Progenitor cell of endocrine pancreas (in vitro differentiated cells): ENCODE results near the gene PHF23. TPM values are rescaled to one million over a fixed set of nuclear protein-coding genes. Genes with fewer than 3 reads are reported as not detected.

Experiments
- DNase-seq: peaks from one replicate; pipeline ENCODE4 v3.0.0; 2021; ENCODE audit warnings: low spot score; ENCODE audit not compliant: unreplicated experiment
- H3K27ac Mint-ChIP-seq: 2 replicates; pipeline ENCODE4 v1.8.0; 2021; ENCODE audit warnings: mild to moderate bottlenecking, moderate library complexity, mixed read lengths
- H3K27me3 Mint-ChIP-seq: 2 replicates; pipeline ENCODE4 v1.8.0; 2021; ENCODE audit warnings: mixed read lengths
- H3K36me3 Mint-ChIP-seq: 2 replicates; pipeline ENCODE4 v1.8.0; 2022; ENCODE audit warnings: mixed read lengths; ENCODE audit not compliant: insufficient read depth
- H3K4me1 Mint-ChIP-seq: 2 replicates; pipeline ENCODE4 v1.8.0; 2021; ENCODE audit warnings: low read depth, mixed read lengths
- H3K4me3 Mint-ChIP-seq: 2 replicates; pipeline ENCODE4 v1.8.0; 2021; ENCODE audit warnings: low read depth, mild to moderate bottlenecking, moderate library complexity, mixed read lengths
- H3K9me3 Mint-ChIP-seq: 2 replicates; pipeline ENCODE4 v1.8.0; 2021; ENCODE audit warnings: low read depth, mixed read lengths
- total RNA-seq: library from RNA; stranded (reverse); gene quantifications from 2 replicates; pipeline ENCODE4 v1.2.1, GENCODE V29; 2021
- TF ChIP-seq, protein P1 (sequence below): fragments of 200-600 bp; sonication (generic); IDR thresholded peaks from one replicate; pipeline ENCODE4 v1.5.0; 2021; ENCODE audit warnings: antibody characterized with exemption, mild to moderate bottlenecking; ENCODE audit not compliant: unreplicated experiment

The PHF23 gene
- total RNA-seq, 1 donor from 2014 or later, result 73.7 TPM

DNA sequence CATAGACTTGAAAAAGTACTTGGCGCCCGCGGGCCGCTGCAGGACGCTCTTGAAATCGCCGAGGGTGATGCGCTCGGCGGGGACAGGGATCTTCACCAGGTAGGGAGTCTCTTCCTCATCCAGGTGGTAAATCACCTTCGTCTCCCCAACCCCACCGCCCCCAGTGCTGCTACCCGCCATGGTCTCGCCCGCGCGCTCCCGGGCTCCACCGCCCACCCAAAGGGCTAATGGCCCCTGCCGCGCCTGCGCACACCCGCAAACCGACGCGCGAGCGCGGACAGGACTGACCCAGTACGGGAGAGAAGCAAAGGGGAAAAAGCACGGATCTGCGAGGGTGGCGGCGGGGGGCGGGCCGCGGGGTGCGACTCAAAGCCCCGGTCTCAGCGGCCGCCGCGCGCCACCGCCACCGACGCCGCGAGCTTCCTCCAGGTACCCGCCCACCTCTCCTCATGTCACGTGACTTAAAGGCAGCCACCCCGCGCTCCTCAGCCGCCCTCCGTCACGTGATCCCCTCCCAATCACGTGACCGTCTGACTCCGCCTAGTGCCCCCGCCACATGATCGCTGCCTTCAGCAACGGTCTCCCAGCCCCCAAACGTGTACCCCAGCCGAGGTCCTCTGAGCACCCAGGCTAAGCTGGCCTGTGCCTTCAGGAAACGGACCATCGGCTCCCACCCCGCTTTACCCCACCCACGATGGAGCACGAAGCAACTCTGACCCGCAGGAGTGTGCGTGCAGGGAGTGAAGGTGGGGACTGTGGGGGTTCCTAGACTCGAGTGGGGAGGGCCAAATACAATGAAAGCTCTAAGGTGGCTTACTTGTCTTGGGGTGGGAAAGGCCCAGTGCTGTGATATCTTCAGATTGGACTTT is 4.9 kb downstream of the PHF23 start, which contains the start of gene DVL2:
DVL2 (minus strand) TSS at position 435 of the 869 bp plus-strand sequence; CDS start at position 180, 255 bp downstream.
- TF ChIP-seq, protein P1, sequence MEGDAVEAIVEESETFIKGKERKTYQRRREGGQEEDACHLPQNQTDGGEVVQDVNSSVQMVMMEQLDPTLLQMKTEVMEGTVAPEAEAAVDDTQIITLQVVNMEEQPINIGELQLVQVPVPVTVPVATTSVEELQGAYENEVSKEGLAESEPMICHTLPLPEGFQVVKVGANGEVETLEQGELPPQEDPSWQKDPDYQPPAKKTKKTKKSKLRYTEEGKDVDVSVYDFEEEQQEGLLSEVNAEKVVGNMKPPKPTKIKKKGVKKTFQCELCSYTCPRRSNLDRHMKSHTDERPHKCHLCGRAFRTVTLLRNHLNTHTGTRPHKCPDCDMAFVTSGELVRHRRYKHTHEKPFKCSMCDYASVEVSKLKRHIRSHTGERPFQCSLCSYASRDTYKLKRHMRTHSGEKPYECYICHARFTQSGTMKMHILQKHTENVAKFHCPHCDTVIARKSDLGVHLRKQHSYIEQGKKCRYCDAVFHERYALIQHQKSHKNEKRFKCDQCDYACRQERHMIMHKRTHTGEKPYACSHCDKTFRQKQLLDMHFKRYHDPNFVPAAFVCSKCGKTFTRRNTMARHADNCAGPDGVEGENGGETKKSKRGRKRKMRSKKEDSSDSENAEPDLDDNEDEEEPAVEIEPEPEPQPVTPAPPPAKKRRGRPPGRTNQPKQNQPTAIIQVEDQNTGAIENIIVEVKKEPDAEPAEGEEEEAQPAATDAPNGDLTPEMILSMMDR, result no peak
- peak within 1 kb of the TSS; percentile 94 for H3K4me3 Mint-ChIP-seq
- no peaks in the 10 kb centered on the region for H3K27me3 Mint-ChIP-seq
- H3K9me3 Mint-ChIP-seq, result no peaks in the 10 kb centered on the region
- peaks cover 28% of the 10 kb centered on the region for H3K4me1 Mint-ChIP-seq
- DNase-seq, result peak; percentile 88
- H3K36me3 Mint-ChIP-seq, result peaks cover 14% of the 10 kb centered on the region
- peak within 1 kb of the TSS; percentile 98 for H3K27ac Mint-ChIP-seq

DNA sequence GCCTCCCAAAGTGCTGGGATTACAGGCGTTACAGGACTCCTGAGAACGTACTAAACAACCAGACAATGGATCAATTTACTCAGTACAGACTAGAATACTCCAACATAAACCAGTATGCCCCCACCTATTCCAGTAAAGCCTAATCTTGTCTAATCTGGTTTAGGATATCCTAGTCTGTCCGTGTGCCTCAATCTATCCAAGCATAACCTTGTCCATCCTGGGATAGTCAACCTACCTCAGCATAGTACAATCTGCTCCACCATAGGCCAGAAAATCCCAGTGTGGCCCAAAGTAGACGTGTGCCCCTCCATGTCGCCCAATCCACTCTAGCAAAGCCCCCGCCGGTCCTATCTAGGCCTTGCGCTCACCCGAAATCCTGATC is 5.6 kb downstream of the PHF23 start:
- H3K4me1 Mint-ChIP-seq, result peaks cover 28% of the 10 kb centered on the region
- peak overlapping the region; percentile 94 for H3K4me3 Mint-ChIP-seq
- no peak for DNase-seq
- H3K27me3 Mint-ChIP-seq, result no peaks in the 10 kb centered on the region
- TF ChIP-seq, protein P1, result no peak
- H3K27ac Mint-ChIP-seq, result peak overlapping the region; percentile 98
- H3K9me3 Mint-ChIP-seq, result no peaks in the 10 kb centered on the region
- peaks cover 16% of the 10 kb centered on the region for H3K36me3 Mint-ChIP-seq

DNA sequence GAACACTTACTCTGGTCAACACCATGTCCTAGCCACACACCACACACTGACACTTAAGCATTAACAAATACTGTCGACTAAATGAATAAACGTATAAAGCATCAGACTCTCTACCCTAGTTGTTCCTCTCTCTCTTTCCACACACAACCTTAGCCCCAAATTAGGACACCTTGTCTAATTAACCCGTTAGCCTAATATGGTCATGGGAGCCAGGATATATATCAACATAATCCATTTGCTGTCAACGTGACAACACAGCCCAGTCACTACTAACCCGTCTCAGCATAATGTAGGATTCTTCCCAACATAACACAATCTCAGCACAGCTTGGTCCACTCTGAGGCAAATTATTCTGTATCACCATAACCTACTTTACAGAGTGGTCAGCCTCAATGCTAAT is 7.1 kb downstream of the PHF23 start:
- H3K9me3 Mint-ChIP-seq, result no peaks in the 10 kb centered on the region
- H3K4me3 Mint-ChIP-seq, result peak overlapping the region; percentile 94
- TF ChIP-seq, protein P1, result no peak
- no peak for DNase-seq
- H3K27ac Mint-ChIP-seq, result peak overlapping the region; percentile 51
- H3K36me3 Mint-ChIP-seq, result peaks cover 19% of the 10 kb centered on the region
- peaks cover 25% of the 10 kb centered on the region for H3K4me1 Mint-ChIP-seq
- no peaks in the 10 kb centered on the region for H3K27me3 Mint-ChIP-seq

DNA sequence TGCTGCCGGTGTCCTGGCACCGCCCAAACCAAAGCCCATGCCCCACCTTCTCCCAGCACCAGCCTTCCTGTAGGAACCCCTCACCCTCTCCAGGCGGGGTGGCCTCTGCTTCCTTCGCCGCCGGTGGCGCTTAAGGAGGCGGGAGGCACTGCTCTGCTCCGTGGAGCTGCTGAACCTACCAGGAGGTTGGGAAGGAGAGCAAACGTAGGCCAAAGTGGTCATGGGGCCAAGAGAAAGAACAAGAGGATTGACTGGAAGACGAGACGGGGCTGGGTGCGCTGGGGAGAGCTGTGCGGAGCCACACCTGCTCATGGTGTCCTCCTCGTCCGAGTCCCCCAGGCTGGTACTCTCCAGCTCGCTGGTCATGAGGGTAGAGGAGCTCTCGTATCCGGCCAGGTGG is 9.8 kb downstream of the PHF23 start:
- Mint-ChIP-seq H3K27ac (peak overlapping the region; percentile 82), H3K4me3 (no peak overlapping the region), H3K27me3 (no peaks in the 10 kb centered on the region), H3K9me3 (no peaks in the 10 kb centered on the region), H3K36me3 (peaks cover 8% of the 10 kb centered on the region), H3K4me1 (peaks cover 16% of the 10 kb centered on the region)
- TF ChIP-seq, protein P1, result no peak
- DNase-seq, result no peak

DNA sequence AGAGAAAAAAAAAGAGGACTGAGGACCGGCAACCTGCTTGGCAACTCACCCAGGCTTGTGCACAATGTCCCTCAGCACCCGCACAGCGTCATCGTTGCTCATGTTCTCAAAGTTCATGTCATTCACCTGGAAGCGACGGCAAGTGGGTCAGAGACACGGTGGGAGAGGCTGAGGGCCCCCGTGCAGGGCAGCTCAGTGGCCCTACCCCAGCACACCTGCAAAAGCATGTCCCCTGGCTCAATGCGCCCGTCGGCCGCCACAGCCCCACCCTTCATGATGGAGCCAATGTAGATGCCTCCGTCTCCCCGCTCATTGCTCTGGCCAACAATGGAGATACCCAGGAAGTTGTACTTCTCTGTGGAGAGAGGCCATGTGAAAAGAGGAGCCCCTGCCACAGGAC is 10.3 kb downstream of the PHF23 start:
- Mint-ChIP-seq H3K27me3 (no peaks in the 10 kb centered on the region), H3K9me3 (no peaks in the 10 kb centered on the region), H3K4me1 (peaks cover 15% of the 10 kb centered on the region), H3K36me3 (peaks cover 8% of the 10 kb centered on the region), H3K27ac (no peak overlapping the region), H3K4me3 (no peak overlapping the region)
- TF ChIP-seq, protein P1, result no peak
- DNase-seq, result no peak
